Right lobe of liver (tissue), 6 donors: ENCODE results near the gene TNFRSF6B. TPM values are rescaled to one million over a fixed set of nuclear protein-coding genes. Genes with fewer than 3 reads are reported as not detected.
A peak's percentile ranks its signal among the peaks of the same experiment; 100 is the strongest.
"Not testable (repeated sequence)": the region's sequence is repeated elsewhere in the genome, so short reads cannot be mapped to it uniquely, and the experiment has no call there.

Experiments
- ATAC-seq, 4 donors: fragments of 200-7000 bp; cut with Tn5 transposase; one replicate each; pipeline ENCODE4 v1.9.1; 2020; ENCODE audit warnings: mild to moderate bottlenecking in 4 of 4, moderate library complexity in 4 of 4
- DNase-seq, 3 donors: peaks; one replicate each; pipeline ENCODE4 v3.0.0-alpha.2; 2020
- H3K27ac ChIP-seq, 3 donors: fragments of 200-600 bp; one replicate each; pipeline ENCODE4 v1.8.0; 2022
- H3K27me3 ChIP-seq, 2 donors: fragments of 200-600 bp; one replicate each; pipeline ENCODE4 v1.8.0; 2022
- H3K36me3 ChIP-seq, 4 donors: fragments of 200-600 bp; sonication (generic) in 1 of 4; one replicate each; pipeline versions ENCODE4 v1.5.1 to v1.8.0; 2017 to 2022; ENCODE audit warnings: control low read depth in 1 of 4
- H3K4me1 ChIP-seq, 4 donors: fragments of 200-600 bp; sonication (generic) in 1 of 4; one replicate each; pipeline versions ENCODE4 v1.5.1 to v1.8.0; 2017 to 2022; ENCODE audit warnings: control low read depth in 1 of 4
- H3K4me3 ChIP-seq, 3 donors: fragments of 200-600 bp; one replicate each; pipeline ENCODE4 v1.8.0; 2022
- H3K9me3 ChIP-seq, 4 donors: fragments of 200-600 bp; sonication (generic) in 1 of 4; one replicate each; pipeline versions ENCODE4 v1.5.1 to v1.8.0; 2017 to 2022; ENCODE audit warnings: control low read depth in 1 of 4
- POLR2A ChIP-seq: fragments of 450-650 bp; IDR thresholded peaks from one replicate; pipeline ENCODE4 v1.6.1; 2017; ENCODE audit warnings: antibody characterized with exemption, mild to moderate bottlenecking
- WGBS: methylation state at CpG from one replicate; pipeline ENCODE4 v1.1.6; 2018; ENCODE audit warnings: low coverage, low lambda C conversion rate; ENCODE audit not compliant: insufficient coverage; ENCODE audit errors: missing lambda C conversion rate; 5-methylcytosine and 5-hydroxymethylcytosine counted together
- intact Hi-C, 2 donors: fragments of 100-400 bp; cut with DNase I; formaldehyde crosslinking; loops; one replicate each; pipeline versions ENCODE4 v1.11.2 to v1.14.1; 2022
- total RNA-seq, 6 experiments: library from RNA; depleted of rRNA in 2 of 6; stranded (reverse); fragments of >200 nt in 2 of 6; fragmentation: NEBNext Ultra II Directional in 3 of 6; extraction: Animal tissue kit (Norgen Biotek cat#: 25700) in 3 of 6; gene quantifications; one replicate each; pipeline versions ENCODE4 v1.1.0 to v1.2.4, GENCODE V29; 2016 to 2023
- TF ChIP-seq, protein P1 (sequence below), 4 donors: fragments of 200-600 bp in 3 of 4; fragments of 450-650 bp in 1 of 4; IDR thresholded peaks; one replicate each; pipeline versions ENCODE4 v1.5.1 to v1.8.0; 2016 to 2022; ENCODE audit warnings: antibody characterized with exemption in 4 of 4, mild to moderate bottlenecking in 2 of 4
- donor health status: DM: no; HTN: yes; CAD: no.
- donor health status: DM: no; HTN: no; CAD: no.
- donor health status: DM: no; HTN: no; CAD: no.
- donor health status: DM: no; HTN: yes; CAD: no.
- donor health status: DM: no; HTN: yes; CAD: no.

TNFRSF6B gene
- total RNA-seq, 6 experiments from 2014 or later: 0.56 to 1.0 (median 0.62) TPM; not detected in 3

DNA sequence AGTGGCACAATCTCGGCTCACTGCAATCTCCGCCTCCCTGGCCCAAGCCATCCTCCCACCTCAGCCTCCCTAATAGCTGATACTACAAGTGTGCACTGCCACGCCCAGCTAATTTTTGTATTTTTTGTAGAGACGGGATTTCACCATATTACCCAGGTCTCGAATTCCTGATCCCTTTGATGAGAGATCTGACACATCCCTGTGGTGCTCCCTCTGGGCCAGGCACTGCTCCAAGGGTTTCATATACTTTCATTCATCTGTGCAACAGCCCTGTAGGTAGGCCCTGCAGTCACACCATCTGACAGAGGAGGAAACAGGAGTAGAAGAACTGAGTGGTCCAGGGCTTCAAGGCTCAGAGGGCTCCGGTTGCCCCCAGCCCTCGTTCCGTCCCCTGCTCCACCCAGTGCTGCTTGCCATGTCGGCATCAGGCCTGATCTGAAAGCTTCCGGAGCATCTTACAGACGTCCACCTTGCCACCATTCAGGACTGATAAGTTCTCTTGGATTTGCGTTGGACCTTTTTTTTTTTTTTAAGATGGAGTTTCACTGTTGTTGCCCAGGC lies 14.7 kb downstream of the TNFRSF6B start:
- intact Hi-C loops: no loop called here
- H3K27me3 ChIP-seq: no peaks in the 10 kb centered on the region
- no peak overlapping the region for H3K4me3 ChIP-seq
- no peaks in the 10 kb centered on the region for H3K9me3 ChIP-seq
- H3K27ac ChIP-seq: no peak overlapping the region
- peak in 1 of 3 donors; percentile 11 for DNase-seq
- H3K36me3 ChIP-seq: peaks cover 0 to 4% (median 3%) of the 10 kb centered on the region in 4 donors
- TF ChIP-seq POLR2A: no peak
- TF ChIP-seq, protein P1, sequence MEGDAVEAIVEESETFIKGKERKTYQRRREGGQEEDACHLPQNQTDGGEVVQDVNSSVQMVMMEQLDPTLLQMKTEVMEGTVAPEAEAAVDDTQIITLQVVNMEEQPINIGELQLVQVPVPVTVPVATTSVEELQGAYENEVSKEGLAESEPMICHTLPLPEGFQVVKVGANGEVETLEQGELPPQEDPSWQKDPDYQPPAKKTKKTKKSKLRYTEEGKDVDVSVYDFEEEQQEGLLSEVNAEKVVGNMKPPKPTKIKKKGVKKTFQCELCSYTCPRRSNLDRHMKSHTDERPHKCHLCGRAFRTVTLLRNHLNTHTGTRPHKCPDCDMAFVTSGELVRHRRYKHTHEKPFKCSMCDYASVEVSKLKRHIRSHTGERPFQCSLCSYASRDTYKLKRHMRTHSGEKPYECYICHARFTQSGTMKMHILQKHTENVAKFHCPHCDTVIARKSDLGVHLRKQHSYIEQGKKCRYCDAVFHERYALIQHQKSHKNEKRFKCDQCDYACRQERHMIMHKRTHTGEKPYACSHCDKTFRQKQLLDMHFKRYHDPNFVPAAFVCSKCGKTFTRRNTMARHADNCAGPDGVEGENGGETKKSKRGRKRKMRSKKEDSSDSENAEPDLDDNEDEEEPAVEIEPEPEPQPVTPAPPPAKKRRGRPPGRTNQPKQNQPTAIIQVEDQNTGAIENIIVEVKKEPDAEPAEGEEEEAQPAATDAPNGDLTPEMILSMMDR (IDR thresholded peaks at IDR 0.05): no peak
- peaks cover 0 to 17% (median 4%) of the 10 kb centered on the region in 4 donors for H3K4me1 ChIP-seq
- ATAC-seq: no peak
- WGBS: 65% methylated on average over 6 of the region's 12 CpGs

DNA sequence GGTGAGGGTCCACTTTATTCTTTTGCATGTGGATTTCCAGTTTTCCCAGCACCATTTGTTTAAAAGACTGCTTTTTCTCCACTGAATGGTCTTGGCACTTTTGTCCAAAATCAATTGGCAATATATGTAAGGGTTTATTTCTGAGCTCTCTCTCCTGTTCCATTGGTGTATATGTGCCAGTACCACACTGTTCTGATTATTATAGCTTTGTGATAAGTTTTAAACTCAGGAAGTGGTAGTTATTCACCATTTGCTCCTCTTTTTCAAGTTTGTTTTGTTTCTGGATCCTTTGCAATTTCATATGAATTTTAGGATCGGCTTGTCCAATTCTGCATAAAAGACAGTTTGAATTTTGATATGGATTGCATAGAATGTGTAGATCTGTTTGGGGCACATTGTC lies 15.7 kb downstream of the TNFRSF6B start:
- WGBS: 100% methylated on average over 1 of the region's 1 CpG
- H3K9me3 ChIP-seq: no peaks in the 10 kb centered on the region
- ATAC-seq (no peak), DNase-seq (no peak)
- peaks cover 0 to 10% (median 4%) of the 10 kb centered on the region in 4 donors for H3K4me1 ChIP-seq
- intact Hi-C loops: no loop called here
- H3K27ac ChIP-seq: no peak overlapping the region
- no peak for TF ChIP-seq POLR2A
- TF ChIP-seq, protein P1 (IDR thresholded peaks at IDR 0.05): no peak
- H3K36me3 ChIP-seq: peaks cover 0 to 4% (median 1%) of the 10 kb centered on the region in 4 donors
- H3K4me3 ChIP-seq: no peak overlapping the region
- no peaks in the 10 kb centered on the region for H3K27me3 ChIP-seq

DNA sequence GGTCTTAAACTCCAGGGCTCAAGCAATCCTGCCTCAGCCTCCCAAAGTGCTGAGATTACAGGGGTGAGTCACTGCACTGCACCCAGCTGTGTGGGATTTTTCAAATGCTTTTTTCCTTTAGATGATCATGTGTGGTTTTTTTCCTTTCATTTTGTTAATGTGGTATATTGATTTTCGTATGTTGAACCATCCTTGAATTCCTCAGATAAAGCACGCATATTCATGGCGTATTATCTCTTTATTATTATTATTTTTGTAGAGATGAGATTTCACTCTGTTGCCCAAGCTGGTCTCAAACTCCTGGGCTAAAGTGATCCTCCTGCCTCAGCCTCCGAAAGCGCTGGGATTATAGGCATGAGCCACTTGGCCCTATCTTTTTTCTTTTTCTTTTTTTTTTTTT lies 18.4 kb downstream of the TNFRSF6B start:
- Histone ChIP-seq H3K4me3 (no peak overlapping the region), H3K9me3 (no peaks in the 10 kb centered on the region), H3K27ac (no peak overlapping the region), H3K36me3 (peaks cover 0 to 11% (median 1%) of the 10 kb centered on the region in 4 donors), H3K4me1 (no peaks in the 10 kb centered on the region), H3K27me3 (no peaks in the 10 kb centered on the region)
- 96% methylated on average over 5 of the region's 5 CpGs for WGBS
- intact Hi-C loops: no loop called here
- TF ChIP-seq, protein P1 (IDR thresholded peaks at IDR 0.05): no peak
- no peak for TF ChIP-seq POLR2A
- no peak for DNase-seq
- ATAC-seq: no peak

DNA sequence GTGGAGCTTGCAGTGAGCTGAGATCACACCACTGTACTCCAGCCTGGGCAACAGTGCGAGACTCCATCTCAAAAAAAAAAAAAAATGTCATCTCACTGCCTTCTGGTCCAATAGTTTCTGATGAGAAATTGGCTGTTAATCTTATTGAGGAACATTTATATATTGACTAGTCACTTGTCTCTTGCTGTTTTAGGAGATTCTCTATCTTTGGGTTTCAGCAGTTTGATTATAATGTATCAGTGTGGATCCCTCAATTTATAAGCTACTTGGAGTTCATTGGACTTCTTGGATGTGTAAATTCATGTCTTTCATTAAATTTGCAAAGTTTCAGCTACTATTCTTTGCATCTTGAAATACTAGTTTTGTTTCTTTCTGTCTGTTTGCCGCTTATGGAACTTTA lies 22.5 kb downstream of the TNFRSF6B start:
- TF ChIP-seq POLR2A: no peak
- TF ChIP-seq, protein P1 (IDR thresholded peaks at IDR 0.05): no peak
- Histone ChIP-seq H3K4me1 (no peaks in the 10 kb centered on the region), H3K4me3 (no peak overlapping the region), H3K27me3 (no peaks in the 10 kb centered on the region), H3K9me3 (no peaks in the 10 kb centered on the region), H3K36me3 (peaks cover 0 to 14% (median 7%) of the 10 kb centered on the region in 4 donors), H3K27ac (no peak overlapping the region)
- no peak for DNase-seq
- no peak for ATAC-seq
- WGBS: 89% methylated on average over 1 of the region's 2 CpGs
- intact Hi-C loops: no loop called here

DNA sequence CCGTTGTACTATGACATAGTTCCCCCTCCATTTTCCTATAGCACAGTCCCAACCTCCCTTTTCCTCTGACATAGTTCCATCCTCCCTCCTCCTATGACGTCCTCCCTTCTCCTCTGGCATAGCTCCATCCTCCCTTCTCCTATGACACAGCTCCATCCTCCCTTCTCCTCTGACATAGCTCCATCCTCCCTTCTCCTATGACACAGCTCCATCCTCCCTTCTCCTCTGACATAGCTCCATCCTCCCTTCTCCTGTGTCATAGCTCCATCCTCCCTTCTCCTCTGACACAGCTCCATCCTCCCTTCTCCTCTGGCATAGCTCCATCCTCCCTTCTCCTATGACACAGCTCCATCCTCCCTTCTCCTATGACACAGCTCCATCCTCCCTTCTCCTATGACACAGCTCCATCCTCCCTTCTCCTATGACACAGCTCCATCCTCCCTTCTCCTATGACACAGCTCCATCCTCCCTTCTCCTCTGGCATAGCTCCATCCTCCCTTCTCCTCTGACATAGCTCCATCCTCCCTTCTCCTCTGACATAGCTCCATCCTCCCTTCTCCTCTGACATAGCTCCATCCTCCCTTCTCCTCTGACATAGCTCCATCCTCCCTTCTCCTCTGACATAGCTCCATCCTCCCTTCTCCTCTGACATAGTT lies 26.6 kb downstream of the TNFRSF6B start:
- H3K27ac ChIP-seq, H3K9me3 ChIP-seq, H3K4me3 ChIP-seq, ATAC-seq, DNase-seq, H3K27me3 ChIP-seq, H3K36me3 ChIP-seq, intact Hi-C loops: not testable (repeated sequence)
- H3K4me1 ChIP-seq: peaks cover 0 to 17% (median 3%) of the 10 kb centered on the region in 4 donors
- 63% methylated on average over 1 of the region's 2 CpGs for WGBS

DNA sequence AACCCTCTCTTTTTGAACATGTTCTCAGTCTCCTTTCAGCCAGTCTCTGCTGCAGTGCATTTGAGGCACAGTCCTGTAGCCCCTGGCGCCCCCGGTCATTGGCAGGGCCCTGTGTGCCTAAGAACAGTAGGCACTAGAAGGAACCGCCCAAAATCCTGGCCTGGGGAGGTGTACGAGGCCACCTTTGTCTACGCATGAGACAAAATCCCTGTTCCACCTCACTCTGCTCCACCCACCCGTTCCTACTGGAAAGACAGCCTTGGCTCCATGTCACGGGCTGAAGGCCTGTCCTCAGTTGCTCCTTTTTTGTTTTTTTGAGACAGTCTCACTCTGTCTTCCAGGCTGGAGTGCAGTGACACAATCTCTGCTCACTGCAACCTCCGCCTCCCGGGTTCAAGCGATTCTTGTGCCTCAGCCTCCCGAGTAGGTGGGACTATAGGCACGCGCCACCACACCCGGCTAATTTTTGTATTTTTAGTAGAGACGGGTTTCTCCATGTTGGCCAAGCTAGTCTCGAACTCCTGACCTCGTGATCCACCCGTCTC lies 33.8 kb downstream of the TNFRSF6B start:
- DNase-seq: peak in 1 of 3 donors; percentile 30
- H3K9me3 ChIP-seq, H3K36me3 ChIP-seq, H3K4me3 ChIP-seq, ATAC-seq, H3K27ac ChIP-seq, intact Hi-C loops, H3K27me3 ChIP-seq: not testable (repeated sequence)
- peaks cover 0 to 44% (median 14%) of the 10 kb centered on the region in 4 donors for H3K4me1 ChIP-seq
- 73% methylated on average over 13 of the region's 18 CpGs for WGBS
